Measurements from ENCODE around the gene TM9SF2.

GRCh38 chr13:99473515-99473914 is 27.8 kb upstream of the TM9SF2 start:
- TF ChIP-seq POLR2A (IDR thresholded peaks at IDR 0.05) = no peak
- TF ChIP-seq, protein P1, sequence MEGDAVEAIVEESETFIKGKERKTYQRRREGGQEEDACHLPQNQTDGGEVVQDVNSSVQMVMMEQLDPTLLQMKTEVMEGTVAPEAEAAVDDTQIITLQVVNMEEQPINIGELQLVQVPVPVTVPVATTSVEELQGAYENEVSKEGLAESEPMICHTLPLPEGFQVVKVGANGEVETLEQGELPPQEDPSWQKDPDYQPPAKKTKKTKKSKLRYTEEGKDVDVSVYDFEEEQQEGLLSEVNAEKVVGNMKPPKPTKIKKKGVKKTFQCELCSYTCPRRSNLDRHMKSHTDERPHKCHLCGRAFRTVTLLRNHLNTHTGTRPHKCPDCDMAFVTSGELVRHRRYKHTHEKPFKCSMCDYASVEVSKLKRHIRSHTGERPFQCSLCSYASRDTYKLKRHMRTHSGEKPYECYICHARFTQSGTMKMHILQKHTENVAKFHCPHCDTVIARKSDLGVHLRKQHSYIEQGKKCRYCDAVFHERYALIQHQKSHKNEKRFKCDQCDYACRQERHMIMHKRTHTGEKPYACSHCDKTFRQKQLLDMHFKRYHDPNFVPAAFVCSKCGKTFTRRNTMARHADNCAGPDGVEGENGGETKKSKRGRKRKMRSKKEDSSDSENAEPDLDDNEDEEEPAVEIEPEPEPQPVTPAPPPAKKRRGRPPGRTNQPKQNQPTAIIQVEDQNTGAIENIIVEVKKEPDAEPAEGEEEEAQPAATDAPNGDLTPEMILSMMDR (IDR thresholded peaks at IDR 0.05) = no peak

Data from heart left ventricle (tissue), 13 donors.